HG03521 (cell line): ENCODE measurements around the gene NFIB.

ENCODE experiments used
- ATAC-seq: cut with Tn5 transposase; IDR thresholded peaks from one replicate; pipeline ENCODE4 v1.9.1; 2021; ENCODE audit warnings: mild to moderate bottlenecking, moderate library complexity; ENCODE audit not compliant: unreplicated experiment

Gene NFIB

DNA sequence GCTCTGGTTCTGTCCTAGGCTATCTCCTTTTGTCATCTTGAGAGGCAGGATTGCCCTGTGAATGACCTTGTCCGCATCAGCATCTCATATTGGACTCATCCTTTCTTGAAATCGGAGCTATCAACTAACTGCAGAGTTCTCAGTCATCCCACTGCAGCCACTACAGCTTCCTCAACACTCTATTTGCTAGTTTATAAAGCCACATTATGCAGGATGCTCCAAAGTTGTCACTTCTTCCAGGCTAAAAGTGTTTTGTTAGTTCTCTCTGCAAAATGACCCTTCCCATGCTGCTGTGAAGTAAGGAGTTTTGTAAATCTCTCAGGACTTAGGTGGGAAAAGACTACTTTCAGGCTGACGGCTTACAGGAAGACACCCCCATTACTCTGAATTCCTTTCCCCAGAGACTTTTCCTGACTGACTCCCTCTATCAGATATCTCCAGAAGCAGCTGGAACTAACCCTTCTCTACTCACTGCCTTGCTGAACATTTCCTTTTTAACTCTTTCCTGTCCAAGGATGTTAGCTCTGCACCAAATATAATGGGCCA lies 257.6 kb downstream of the NFIB start:
- no peak for ATAC-seq

DNA sequence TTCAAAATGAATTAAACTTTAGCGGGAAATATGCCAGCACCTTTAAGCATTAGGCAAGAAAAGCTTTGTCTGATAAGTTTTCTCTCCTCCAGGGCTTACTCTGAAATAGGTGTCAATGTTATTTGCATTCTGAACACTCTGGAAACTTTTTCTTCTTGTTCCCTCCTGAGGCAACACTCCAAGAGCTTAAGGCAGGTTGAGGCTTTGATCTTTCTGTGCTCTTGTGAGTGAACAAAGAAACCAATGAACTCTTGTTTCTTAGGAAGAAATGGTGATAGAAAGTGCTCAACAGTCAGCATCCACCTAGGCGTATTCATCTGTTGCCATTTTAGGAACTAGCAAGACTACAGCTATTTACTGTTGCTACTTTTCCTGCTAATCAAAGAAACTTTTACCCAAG lies 259.8 kb downstream of the NFIB start:
- no peak for ATAC-seq

DNA sequence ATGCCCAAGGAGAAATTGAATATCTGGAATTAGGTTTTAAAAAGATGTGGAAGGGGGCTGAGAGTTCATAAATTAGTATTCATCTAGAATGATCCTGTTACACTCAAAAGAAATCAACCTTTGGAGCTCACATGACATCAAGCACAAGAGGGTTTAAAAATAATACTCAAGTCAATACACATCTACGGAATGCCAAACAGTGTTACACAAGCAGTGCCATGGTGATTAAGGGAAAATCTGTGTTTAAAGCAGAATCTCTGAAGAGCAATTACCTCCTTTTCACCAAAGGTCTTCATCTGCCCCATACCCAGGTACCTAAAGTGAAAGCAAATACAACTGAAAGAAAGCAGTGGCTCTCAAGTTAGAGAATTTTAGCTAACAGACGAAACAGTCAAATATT lies 261.6 kb downstream of the NFIB start:
- no peak for ATAC-seq

DNA sequence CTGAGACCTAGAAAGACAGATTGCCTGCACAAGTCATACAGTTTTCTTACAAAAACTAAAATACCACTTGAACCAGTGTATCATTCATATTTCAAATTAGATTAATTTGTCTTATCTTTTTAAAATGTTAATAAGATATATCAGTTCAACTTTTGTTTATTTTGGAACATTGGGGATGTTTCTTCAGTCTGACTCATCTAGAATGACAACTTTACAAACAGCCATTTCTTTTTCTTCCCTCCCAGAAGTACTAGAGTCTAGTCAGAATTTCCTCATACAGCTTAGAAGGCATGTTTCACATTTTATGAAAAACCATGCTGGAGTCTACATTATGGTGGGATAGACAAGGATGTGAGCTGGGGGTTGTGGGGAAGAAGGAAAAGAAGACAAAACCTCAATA lies 262.5 kb downstream of the NFIB start:
- ATAC-seq, result no peak

DNA sequence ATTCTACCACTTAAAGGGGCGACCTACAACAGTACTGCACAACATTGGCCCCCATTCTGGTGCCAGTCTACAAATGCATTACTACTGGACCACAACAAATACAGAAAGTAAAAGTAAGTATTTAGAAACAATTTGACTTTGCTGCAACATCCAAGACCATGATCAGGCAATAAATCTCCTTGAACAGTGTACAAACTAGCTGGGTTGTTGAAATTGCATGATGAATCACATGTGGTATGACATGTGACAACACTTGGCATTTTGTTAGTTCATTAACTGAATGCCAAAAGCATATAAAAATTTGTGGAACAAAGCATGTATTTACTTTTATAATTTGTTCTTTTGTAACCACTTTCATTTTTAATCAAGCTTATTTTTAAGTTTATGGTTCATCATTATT lies 270.5 kb downstream of the NFIB start:
- ATAC-seq, result no peak

DNA sequence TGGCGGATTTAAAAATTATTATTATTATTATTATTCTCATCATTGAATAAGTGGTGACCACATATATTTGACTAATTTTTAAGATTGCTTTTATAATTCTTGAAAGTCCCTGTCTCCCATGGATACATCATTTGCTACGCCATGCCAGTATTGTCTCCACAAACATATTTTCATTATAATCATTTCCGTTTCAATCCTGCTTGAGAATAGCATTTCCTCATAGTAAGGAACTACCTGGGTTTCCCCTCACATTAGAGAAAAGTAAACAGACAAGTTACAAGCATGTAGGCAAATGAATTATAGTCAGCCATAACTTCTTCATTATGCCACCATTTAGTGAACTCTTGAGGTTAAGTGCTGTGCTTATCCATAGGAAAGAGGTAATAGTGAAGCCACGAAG lies 276.6 kb downstream of the NFIB start:
- no peak for ATAC-seq

DNA sequence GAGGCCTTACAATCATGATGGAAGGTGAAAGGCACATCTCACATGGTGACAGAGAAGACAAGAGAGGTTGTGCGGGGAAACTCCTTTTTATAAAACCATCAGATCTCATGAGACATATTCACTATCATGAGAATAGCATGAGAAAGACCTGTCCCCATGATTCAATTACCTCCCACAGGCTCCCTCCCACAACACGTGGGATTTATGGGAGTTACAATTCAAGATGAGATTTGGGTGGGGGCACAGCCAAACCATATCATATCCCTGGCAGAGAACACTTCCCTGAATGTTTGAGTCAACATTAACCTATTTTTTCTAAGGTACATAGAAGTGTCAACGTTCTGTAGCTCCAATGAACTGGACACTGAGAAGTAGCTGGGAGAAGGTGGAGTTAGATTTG lies 280.9 kb downstream of the NFIB start:
- no peak for ATAC-seq
